GM12878 (cell line): ENCODE measurements around the gene FN1.

Experiments
- CBX5 ChIP-seq: sonication (generic); IDR thresholded peaks from 2 replicates; pipeline ENCODE4 v1.6.1; 2016; ENCODE audit warnings: low read depth, moderate library complexity, mild to moderate bottlenecking, inconsistent platforms
- CREB1 ChIP-seq: IDR thresholded peaks from 2 replicates; pipeline ENCODE4 v1.6.1; 2012; ENCODE audit warnings: low read depth, mild to moderate bottlenecking, inconsistent platforms
- FOXM1 ChIP-seq: IDR thresholded peaks from 2 replicates; pipeline ENCODE4 v1.6.1; 2012; ENCODE audit warnings: low read depth, mild to moderate bottlenecking, inconsistent platforms, low read length, moderate library complexity
- MXI1 ChIP-seq: fragments of 150-350 bp; IDR thresholded peaks from 2 replicates; pipeline ENCODE4 v1.6.1; 2011; ENCODE audit warnings: low read depth, mild to moderate bottlenecking, inconsistent platforms, low read length, improper control_type of control experiment
- POLR2A ChIP-seq: IDR thresholded peaks from 2 replicates; pipeline ENCODE4 v1.6.1; 2011; ENCODE audit warnings: low read depth, mild to moderate bottlenecking, low read length
- POLR2AphosphoS5 ChIP-seq: IDR thresholded peaks from 2 replicates; pipeline ENCODE4 v1.6.1; 2011; ENCODE audit warnings: mild to moderate bottlenecking, low read length, inconsistent platforms
- RELA ChIP-seq: fragments of 450-650 bp; IDR thresholded peaks from 2 replicates; pipeline ENCODE4 v1.8.0; 2014; ENCODE audit warnings: borderline replicate concordance; ENCODE audit not compliant: partially characterized antibody
- SIX5 ChIP-seq: IDR thresholded peaks from 2 replicates; pipeline ENCODE4 v1.6.1; 2011; ENCODE audit warnings: mild to moderate bottlenecking, low read depth, low read length, moderate library complexity; ENCODE audit not compliant: severe bottlenecking
- TAF1 ChIP-seq: IDR thresholded peaks from 2 replicates; pipeline ENCODE4 v1.6.1; 2011; ENCODE audit warnings: mild to moderate bottlenecking, low read depth, low read length, borderline replicate concordance
- USF2 ChIP-seq: IDR thresholded peaks from 2 replicates; pipeline ENCODE4 v1.6.1; 2011; ENCODE audit warnings: low read depth, low read length, improper control_type of control experiment, borderline replicate concordance
- TF ChIP-seq, protein P1 (sequence below), 3 experiments: IDR thresholded peaks in 2 of 3; conservative IDR thresholded peaks in 1 of 3; 2 replicates each; pipeline ENCODE4 v1.5.1; 2011; ENCODE audit warnings: low read depth in 3 of 3, low read length in 3 of 3, mild to moderate bottlenecking in 3 of 3, control low read depth in 2 of 3, moderate library complexity in 2 of 3, inconsistent platforms in 1 of 3, mixed read lengths in 1 of 3; ENCODE audit not compliant: control insufficient read depth in 2 of 3, insufficient read depth in 1 of 3; ENCODE audit errors: extremely low read depth in 1 of 3
- TF ChIP-seq, protein P2 (sequence below): fragments of 450-650 bp; IDR thresholded peaks from 2 replicates; pipeline ENCODE4 v1.6.1; 2017; ENCODE audit warnings: mild to moderate bottlenecking

- TF ChIP-seq CREB1 (no peak), MXI1 (no peak), SIX5 (no peak), POLR2A (no peak), CBX5 (no peak), POLR2AphosphoS5 (no peak), TAF1 (no peak), FOXM1 (no peak), USF2 (no peak), RELA (no peak)
- TF ChIP-seq, protein P1, sequence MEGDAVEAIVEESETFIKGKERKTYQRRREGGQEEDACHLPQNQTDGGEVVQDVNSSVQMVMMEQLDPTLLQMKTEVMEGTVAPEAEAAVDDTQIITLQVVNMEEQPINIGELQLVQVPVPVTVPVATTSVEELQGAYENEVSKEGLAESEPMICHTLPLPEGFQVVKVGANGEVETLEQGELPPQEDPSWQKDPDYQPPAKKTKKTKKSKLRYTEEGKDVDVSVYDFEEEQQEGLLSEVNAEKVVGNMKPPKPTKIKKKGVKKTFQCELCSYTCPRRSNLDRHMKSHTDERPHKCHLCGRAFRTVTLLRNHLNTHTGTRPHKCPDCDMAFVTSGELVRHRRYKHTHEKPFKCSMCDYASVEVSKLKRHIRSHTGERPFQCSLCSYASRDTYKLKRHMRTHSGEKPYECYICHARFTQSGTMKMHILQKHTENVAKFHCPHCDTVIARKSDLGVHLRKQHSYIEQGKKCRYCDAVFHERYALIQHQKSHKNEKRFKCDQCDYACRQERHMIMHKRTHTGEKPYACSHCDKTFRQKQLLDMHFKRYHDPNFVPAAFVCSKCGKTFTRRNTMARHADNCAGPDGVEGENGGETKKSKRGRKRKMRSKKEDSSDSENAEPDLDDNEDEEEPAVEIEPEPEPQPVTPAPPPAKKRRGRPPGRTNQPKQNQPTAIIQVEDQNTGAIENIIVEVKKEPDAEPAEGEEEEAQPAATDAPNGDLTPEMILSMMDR (IDR thresholded peaks at IDR 0.05 in 2 of 3, conservative IDR thresholded peaks at IDR 0.05 in 1 of 3; ENCODE audit: control insufficient read depth in 2 of 3, extremely low read depth in 1 of 3, insufficient read depth in 1 of 3, low read depth in 3 of 3, low read length in 3 of 3) = no peak
- TF ChIP-seq, protein P2, sequence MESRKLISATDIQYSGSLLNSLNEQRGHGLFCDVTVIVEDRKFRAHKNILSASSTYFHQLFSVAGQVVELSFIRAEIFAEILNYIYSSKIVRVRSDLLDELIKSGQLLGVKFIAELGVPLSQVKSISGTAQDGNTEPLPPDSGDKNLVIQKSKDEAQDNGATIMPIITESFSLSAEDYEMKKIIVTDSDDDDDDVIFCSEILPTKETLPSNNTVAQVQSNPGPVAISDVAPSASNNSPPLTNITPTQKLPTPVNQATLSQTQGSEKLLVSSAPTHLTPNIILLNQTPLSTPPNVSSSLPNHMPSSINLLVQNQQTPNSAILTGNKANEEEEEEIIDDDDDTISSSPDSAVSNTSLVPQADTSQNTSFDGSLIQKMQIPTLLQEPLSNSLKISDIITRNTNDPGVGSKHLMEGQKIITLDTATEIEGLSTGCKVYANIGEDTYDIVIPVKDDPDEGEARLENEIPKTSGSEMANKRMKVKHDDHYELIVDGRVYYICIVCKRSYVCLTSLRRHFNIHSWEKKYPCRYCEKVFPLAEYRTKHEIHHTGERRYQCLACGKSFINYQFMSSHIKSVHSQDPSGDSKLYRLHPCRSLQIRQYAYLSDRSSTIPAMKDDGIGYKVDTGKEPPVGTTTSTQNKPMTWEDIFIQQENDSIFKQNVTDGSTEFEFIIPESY = no peak
Observed at GRCh38 chr2:215372968-215373649, 62.8 kb downstream of the FN1 start.
